HepG2 (cell line): ENCODE results near the gene MFSD11. TPM values are rescaled to one million over a fixed set of nuclear protein-coding genes. Genes with fewer than 3 reads are reported as not detected.

Experiments used
- ATF5 ChIP-seq: sonication (generic); formaldehyde crosslinking; IDR thresholded peaks from 2 replicates; pipeline ENCODE4 v1.4.0; 2020; ENCODE audit warnings: mild to moderate bottlenecking, low read depth, missing genetic modification reagents
- GABPB1 ChIP-seq: IDR thresholded peaks from 2 replicates; pipeline ENCODE4 v1.6.1; 2016; ENCODE audit warnings: mild to moderate bottlenecking, missing genetic modification reagents, moderate library complexity, missing compliant biosample characterization
- HMG20A ChIP-seq: IDR thresholded peaks from 2 replicates; pipeline ENCODE4 v1.6.1; 2016; ENCODE audit warnings: borderline replicate concordance
- KDM6A ChIP-seq: IDR thresholded peaks from 2 replicates; pipeline ENCODE4 v1.6.1; 2016; ENCODE audit warnings: low read depth
- KLF12 ChIP-seq: sonication (generic); formaldehyde crosslinking; IDR thresholded peaks from 2 replicates; pipeline ENCODE4 v1.4.0; 2020; ENCODE audit warnings: missing genetic modification reagents, borderline replicate concordance
- MBD4 ChIP-seq: IDR thresholded peaks from 2 replicates; pipeline ENCODE4 v1.6.1; 2012; ENCODE audit warnings: low read length, inconsistent platforms, borderline replicate concordance
- REXO4 ChIP-seq: sonication (generic); formaldehyde crosslinking; IDR thresholded peaks from 2 replicates; pipeline ENCODE4 v1.8.0; 2022; ENCODE audit warnings: missing genetic modification reagents, mild to moderate bottlenecking, borderline replicate concordance
- SP140L ChIP-seq: sonication (generic); formaldehyde crosslinking; IDR thresholded peaks from 2 replicates; pipeline ENCODE4 v1.4.0; 2020; ENCODE audit warnings: missing genetic modification reagents, borderline replicate concordance
- SRSF9 ChIP-seq: fragments of 200-400 bp; formaldehyde crosslinking; IDR thresholded peaks from 2 replicates; pipeline ENCODE4 v1.6.1; 2018; ENCODE audit warnings: borderline replicate concordance, mild to moderate bottlenecking, low read depth, low read length; ENCODE audit not compliant: insufficient read depth, poor library complexity, severe bottlenecking
- YEATS4 ChIP-seq: sonication (generic); formaldehyde crosslinking; IDR thresholded peaks from 2 replicates; pipeline ENCODE4 v1.4.0; 2020; ENCODE audit warnings: missing genetic modification reagents, borderline replicate concordance
- ZBTB42 ChIP-seq: sonication (generic); formaldehyde crosslinking; IDR thresholded peaks from 2 replicates; pipeline ENCODE4 v1.5.0; 2020; ENCODE audit warnings: mild to moderate bottlenecking, missing genetic modification reagents
- ZNF180 ChIP-seq: sonication (generic); formaldehyde crosslinking; IDR thresholded peaks from 2 replicates; pipeline ENCODE4 v1.4.0; 2020; ENCODE audit warnings: low read depth, missing genetic modification reagents, borderline replicate concordance
- ZNF780A ChIP-seq: sonication (generic); formaldehyde crosslinking; IDR thresholded peaks from 2 replicates; pipeline ENCODE4 v1.8.0; 2022; ENCODE audit warnings: mild to moderate bottlenecking, missing genetic modification reagents, moderate library complexity
- polyA plus RNA-seq, 8 experiments: library from polyadenylated mRNA; depleted of rRNA in 3 of 8; stranded (reverse) in 7 of 8; unstranded in 1 of 8; fragments of >200 nt; fragmentation: Illumina TruSeq in 4 of 8; extraction: Trizol in 4 of 8; gene quantifications; 2 replicates each; pipeline versions ENCODE4 v1.2.1 to v1.2.3, GENCODE V29; 2011 to 2016; ENCODE audit warnings: low read depth in 4 of 8, missing spikeins in 1 of 8, mixed read lengths in 1 of 8; ENCODE audit not compliant: insufficient read depth in 1 of 8
- total RNA-seq, 5 experiments: library from RNA; depleted of rRNA; stranded (reverse); fragments of >200 nt; fragmentation: Illumina TruSeq; extraction: Trizol; gene quantifications; 2 replicates each; pipeline ENCODE4 v1.2.3, GENCODE V29; 2016; ENCODE audit warnings: low read depth in 1 of 5
- TF ChIP-seq, protein P1 (sequence below): IDR thresholded peaks from 2 replicates; pipeline ENCODE4 v1.6.1; 2016; ENCODE audit warnings: mild to moderate bottlenecking, missing biosample characterization, missing genetic modification reagents
- TF ChIP-seq, protein P2 (sequence below): sonication (generic); formaldehyde crosslinking; IDR thresholded peaks from 2 replicates; pipeline ENCODE4 v1.4.0; 2020; ENCODE audit warnings: missing genetic modification reagents
- TF ChIP-seq, protein P3 (sequence below): sonication (generic); formaldehyde crosslinking; IDR thresholded peaks from 2 replicates; pipeline ENCODE4 v1.5.0; 2020; ENCODE audit warnings: mild to moderate bottlenecking, missing genetic modification reagents, borderline replicate concordance
- TF ChIP-seq, protein P4 (sequence below): sonication (generic); formaldehyde crosslinking; IDR thresholded peaks from 2 replicates; pipeline ENCODE4 v1.4.0; 2020; ENCODE audit warnings: missing genetic modification reagents

MFSD11 gene
- total and polyA plus RNA-seq, 2 of the 13 experiments (the other 11 are each of a cell fraction or from before 2014, with no cell fraction given): 26.1 to 36.3 TPM

GRCh38 chr17:76736349-76737081, 1.4 kb upstream of the MFSD11 start (continued):
- 0 out of 2 replicates have a peak, but pooled peaks have one; percentile 35 for TF ChIP-seq ZBTB42
- TF ChIP-seq SRSF9: no peak
- TF ChIP-seq, protein P1, sequence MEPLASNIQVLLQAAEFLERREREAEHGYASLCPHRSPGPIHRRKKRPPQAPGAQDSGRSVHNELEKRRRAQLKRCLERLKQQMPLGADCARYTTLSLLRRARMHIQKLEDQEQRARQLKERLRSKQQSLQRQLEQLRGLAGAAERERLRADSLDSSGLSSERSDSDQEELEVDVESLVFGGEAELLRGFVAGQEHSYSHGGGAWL: no peak
- TF ChIP-seq, protein P2, sequence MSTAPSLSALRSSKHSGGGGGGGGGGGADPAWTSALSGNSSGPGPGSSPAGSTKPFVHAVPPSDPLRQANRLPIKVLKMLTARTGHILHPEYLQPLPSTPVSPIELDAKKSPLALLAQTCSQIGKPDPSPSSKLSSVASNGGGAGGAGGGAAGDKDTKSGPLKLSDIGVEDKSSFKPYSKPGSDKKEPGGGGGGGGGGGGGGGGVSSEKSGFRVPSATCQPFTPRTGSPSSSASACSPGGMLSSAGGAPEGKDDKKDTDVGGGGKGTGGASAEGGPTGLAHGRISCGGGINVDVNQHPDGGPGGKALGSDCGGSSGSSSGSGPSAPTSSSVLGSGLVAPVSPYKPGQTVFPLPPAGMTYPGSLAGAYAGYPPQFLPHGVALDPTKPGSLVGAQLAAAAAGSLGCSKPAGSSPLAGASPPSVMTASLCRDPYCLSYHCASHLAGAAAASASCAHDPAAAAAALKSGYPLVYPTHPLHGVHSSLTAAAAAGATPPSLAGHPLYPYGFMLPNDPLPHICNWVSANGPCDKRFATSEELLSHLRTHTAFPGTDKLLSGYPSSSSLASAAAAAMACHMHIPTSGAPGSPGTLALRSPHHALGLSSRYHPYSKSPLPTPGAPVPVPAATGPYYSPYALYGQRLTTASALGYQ: no peak
- no peak for TF ChIP-seq SP140L (CRISPR knock-in tag)
- 0 out of 2 replicates have a peak, but pooled peaks have one; percentile 7 for TF ChIP-seq ZNF780A (CRISPR knock-in tag)
- TF ChIP-seq YEATS4 (CRISPR knock-in tag): no peak; the same call in none of the 2 replicates
- TF ChIP-seq KDM6A (CRISPR knock-in tag): no peak
- no peak for TF ChIP-seq ZNF180
- no peak; the same call in 1 of the 2 replicates for TF ChIP-seq REXO4 (CRISPR knock-in tag)
- peak; percentile 57; the same call in 1 of the 2 replicates for TF ChIP-seq KLF12 (CRISPR knock-in tag)
- no peak for TF ChIP-seq HMG20A (CRISPR knock-in tag)
- 0 out of 2 replicates have a peak, but pooled peaks have one; percentile 8 for TF ChIP-seq GABPB1
- no peak for TF ChIP-seq ATF5
- TF ChIP-seq, protein P3, sequence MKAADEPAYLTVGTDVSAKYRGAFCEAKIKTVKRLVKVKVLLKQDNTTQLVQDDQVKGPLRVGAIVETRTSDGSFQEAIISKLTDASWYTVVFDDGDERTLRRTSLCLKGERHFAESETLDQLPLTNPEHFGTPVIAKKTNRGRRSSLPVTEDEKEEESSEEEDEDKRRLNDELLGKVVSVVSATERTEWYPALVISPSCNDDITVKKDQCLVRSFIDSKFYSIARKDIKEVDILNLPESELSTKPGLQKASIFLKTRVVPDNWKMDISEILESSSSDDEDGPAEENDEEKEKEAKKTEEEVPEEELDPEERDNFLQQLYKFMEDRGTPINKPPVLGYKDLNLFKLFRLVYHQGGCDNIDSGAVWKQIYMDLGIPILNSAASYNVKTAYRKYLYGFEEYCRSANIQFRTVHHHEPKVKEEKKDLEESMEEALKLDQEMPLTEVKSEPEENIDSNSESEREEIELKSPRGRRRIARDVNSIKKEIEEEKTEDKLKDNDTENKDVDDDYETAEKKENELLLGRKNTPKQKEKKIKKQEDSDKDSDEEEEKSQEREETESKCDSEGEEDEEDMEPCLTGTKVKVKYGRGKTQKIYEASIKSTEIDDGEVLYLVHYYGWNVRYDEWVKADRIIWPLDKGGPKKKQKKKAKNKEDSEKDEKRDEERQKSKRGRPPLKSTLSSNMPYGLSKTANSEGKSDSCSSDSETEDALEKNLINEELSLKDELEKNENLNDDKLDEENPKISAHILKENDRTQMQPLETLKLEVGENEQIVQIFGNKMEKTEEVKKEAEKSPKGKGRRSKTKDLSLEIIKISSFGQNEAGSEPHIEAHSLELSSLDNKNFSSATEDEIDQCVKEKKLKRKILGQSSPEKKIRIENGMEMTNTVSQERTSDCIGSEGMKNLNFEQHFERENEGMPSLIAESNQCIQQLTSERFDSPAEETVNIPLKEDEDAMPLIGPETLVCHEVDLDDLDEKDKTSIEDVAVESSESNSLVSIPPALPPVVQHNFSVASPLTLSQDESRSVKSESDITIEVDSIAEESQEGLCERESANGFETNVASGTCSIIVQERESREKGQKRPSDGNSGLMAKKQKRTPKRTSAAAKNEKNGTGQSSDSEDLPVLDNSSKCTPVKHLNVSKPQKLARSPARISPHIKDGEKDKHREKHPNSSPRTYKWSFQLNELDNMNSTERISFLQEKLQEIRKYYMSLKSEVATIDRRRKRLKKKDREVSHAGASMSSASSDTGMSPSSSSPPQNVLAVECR: no peak; the same call in 1 of the 2 replicates
- TF ChIP-seq, protein P4, sequence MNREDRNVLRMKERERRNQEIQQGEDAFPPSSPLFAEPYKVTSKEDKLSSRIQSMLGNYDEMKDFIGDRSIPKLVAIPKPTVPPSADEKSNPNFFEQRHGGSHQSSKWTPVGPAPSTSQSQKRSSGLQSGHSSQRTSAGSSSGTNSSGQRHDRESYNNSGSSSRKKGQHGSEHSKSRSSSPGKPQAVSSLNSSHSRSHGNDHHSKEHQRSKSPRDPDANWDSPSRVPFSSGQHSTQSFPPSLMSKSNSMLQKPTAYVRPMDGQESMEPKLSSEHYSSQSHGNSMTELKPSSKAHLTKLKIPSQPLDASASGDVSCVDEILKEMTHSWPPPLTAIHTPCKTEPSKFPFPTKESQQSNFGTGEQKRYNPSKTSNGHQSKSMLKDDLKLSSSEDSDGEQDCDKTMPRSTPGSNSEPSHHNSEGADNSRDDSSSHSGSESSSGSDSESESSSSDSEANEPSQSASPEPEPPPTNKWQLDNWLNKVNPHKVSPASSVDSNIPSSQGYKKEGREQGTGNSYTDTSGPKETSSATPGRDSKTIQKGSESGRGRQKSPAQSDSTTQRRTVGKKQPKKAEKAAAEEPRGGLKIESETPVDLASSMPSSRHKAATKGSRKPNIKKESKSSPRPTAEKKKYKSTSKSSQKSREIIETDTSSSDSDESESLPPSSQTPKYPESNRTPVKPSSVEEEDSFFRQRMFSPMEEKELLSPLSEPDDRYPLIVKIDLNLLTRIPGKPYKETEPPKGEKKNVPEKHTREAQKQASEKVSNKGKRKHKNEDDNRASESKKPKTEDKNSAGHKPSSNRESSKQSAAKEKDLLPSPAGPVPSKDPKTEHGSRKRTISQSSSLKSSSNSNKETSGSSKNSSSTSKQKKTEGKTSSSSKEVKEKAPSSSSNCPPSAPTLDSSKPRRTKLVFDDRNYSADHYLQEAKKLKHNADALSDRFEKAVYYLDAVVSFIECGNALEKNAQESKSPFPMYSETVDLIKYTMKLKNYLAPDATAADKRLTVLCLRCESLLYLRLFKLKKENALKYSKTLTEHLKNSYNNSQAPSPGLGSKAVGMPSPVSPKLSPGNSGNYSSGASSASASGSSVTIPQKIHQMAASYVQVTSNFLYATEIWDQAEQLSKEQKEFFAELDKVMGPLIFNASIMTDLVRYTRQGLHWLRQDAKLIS (CRISPR knock-in tag): no peak; the same call in 1 of the 2 replicates
- no peak for TF ChIP-seq MBD4
